Measurements from ENCODE around the gene EIF3A. TPM values are rescaled to one million over a fixed set of nuclear protein-coding genes. Genes with fewer than 3 reads are reported as not detected.

The EIF3A gene
- total and polyA plus RNA-seq, 2 donors (not counting 1 experiment from before 2014, with no cell fraction given), result 39.9 to 112 TPM

- Histone ChIP-seq H3K4me1 (ENCODE audit: control insufficient read depth, extremely low read depth, insufficient read depth, low read length) (no peaks in the 10 kb centered on the region), H3K4me3 (replicated peaks in 1 of 4; ENCODE audit: control extremely low read depth in 1 of 4, insufficient read depth in 1 of 4, low read depth in 3 of 4, low read length in 4 of 4) (no peak overlapping the region), H3K27me3 (ENCODE audit: control insufficient read depth, insufficient read depth, low read length) (no peaks in the 10 kb centered on the region), H3K9ac (ENCODE audit: insufficient read depth, low read length) (no peak overlapping the region), H4K20me1 (ENCODE audit: control insufficient read depth, extremely low read depth, insufficient read depth, low read length) (no peaks in the 10 kb centered on the region), H3K4me2 (ENCODE audit: extremely low read depth, insufficient read depth, low read length) (no peak overlapping the region), H3K27ac (ENCODE audit: insufficient read depth, low read length) (no peak overlapping the region), H3K79me2 (ENCODE audit: control insufficient read depth, insufficient read depth, low read length) (peaks cover 33% of the 10 kb centered on the region), H2AFZ (ENCODE audit: low read length) (no peak overlapping the region), H3K9me3 (ENCODE audit: control insufficient read depth, insufficient read depth, low read depth, low read length) (no peaks in the 10 kb centered on the region), H3K36me3 (ENCODE audit: control insufficient read depth, insufficient read depth, low read length) (peaks cover 19% of the 10 kb centered on the region)
- no peak for TF ChIP-seq EZH2 (IDR thresholded peaks at IDR 0.05; ENCODE audit: low read length, missing control alignments)
- TF ChIP-seq, protein P1, sequence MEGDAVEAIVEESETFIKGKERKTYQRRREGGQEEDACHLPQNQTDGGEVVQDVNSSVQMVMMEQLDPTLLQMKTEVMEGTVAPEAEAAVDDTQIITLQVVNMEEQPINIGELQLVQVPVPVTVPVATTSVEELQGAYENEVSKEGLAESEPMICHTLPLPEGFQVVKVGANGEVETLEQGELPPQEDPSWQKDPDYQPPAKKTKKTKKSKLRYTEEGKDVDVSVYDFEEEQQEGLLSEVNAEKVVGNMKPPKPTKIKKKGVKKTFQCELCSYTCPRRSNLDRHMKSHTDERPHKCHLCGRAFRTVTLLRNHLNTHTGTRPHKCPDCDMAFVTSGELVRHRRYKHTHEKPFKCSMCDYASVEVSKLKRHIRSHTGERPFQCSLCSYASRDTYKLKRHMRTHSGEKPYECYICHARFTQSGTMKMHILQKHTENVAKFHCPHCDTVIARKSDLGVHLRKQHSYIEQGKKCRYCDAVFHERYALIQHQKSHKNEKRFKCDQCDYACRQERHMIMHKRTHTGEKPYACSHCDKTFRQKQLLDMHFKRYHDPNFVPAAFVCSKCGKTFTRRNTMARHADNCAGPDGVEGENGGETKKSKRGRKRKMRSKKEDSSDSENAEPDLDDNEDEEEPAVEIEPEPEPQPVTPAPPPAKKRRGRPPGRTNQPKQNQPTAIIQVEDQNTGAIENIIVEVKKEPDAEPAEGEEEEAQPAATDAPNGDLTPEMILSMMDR (conservative IDR thresholded peaks at IDR 0.05 in 1 of 2, IDR thresholded peaks at IDR 0.05 in 1 of 2; ENCODE audit: low read depth in 1 of 2, low read length in 2 of 2), result no peak
- no peak for DNase-seq (ENCODE audit: low read depth in 2 of 2)
These were observed 38.4 kb downstream of the EIF3A start for GRCh38 chr10:119042169-119042568.

- Histone ChIP-seq H3K4me3 (replicated peaks in 1 of 4; ENCODE audit: control extremely low read depth in 1 of 4, insufficient read depth in 1 of 4, low read depth in 3 of 4, low read length in 4 of 4) (no peak overlapping the region), H3K4me1 (ENCODE audit: control insufficient read depth, extremely low read depth, insufficient read depth, low read length) (no peaks in the 10 kb centered on the region), H3K27ac (ENCODE audit: insufficient read depth, low read length) (no peak overlapping the region), H3K4me2 (ENCODE audit: extremely low read depth, insufficient read depth, low read length) (no peak overlapping the region), H3K36me3 (ENCODE audit: control insufficient read depth, insufficient read depth, low read length) (peaks cover 22% of the 10 kb centered on the region), H3K9ac (ENCODE audit: insufficient read depth, low read length) (no peak overlapping the region), H3K27me3 (ENCODE audit: control insufficient read depth, insufficient read depth, low read length) (no peaks in the 10 kb centered on the region), H3K9me3 (ENCODE audit: control insufficient read depth, insufficient read depth, low read depth, low read length) (no peaks in the 10 kb centered on the region), H4K20me1 (ENCODE audit: control insufficient read depth, extremely low read depth, insufficient read depth, low read length) (no peaks in the 10 kb centered on the region), H2AFZ (ENCODE audit: low read length) (no peak overlapping the region), H3K79me2 (ENCODE audit: control insufficient read depth, insufficient read depth, low read length) (peaks cover 30% of the 10 kb centered on the region)
- DNase-seq (ENCODE audit: low read depth in 2 of 2), result no peak
- TF ChIP-seq, protein P1 (conservative IDR thresholded peaks at IDR 0.05 in 1 of 2, IDR thresholded peaks at IDR 0.05 in 1 of 2; ENCODE audit: low read depth in 1 of 2, low read length in 2 of 2), result no peak
- no peak for TF ChIP-seq EZH2 (IDR thresholded peaks at IDR 0.05; ENCODE audit: low read length, missing control alignments)
These were observed 39.3 kb downstream of the EIF3A start for GRCh38 chr10:119041326-119041725.

- H3K4me3 ChIP-seq (replicated peaks in 1 of 4; ENCODE audit: control extremely low read depth in 1 of 4, insufficient read depth in 1 of 4, low read depth in 3 of 4, low read length in 4 of 4), result no peak overlapping the region
- no peak overlapping the region for H3K4me2 ChIP-seq (ENCODE audit: extremely low read depth, insufficient read depth, low read length)
- H3K36me3 ChIP-seq (ENCODE audit: control insufficient read depth, insufficient read depth, low read length), result peaks cover 23% of the 10 kb centered on the region
- DNase-seq (ENCODE audit: low read depth in 2 of 2), result no peak
- H3K27me3 ChIP-seq (ENCODE audit: control insufficient read depth, insufficient read depth, low read length), result no peaks in the 10 kb centered on the region
- no peaks in the 10 kb centered on the region for H3K4me1 ChIP-seq (ENCODE audit: control insufficient read depth, extremely low read depth, insufficient read depth, low read length)
- no peak overlapping the region for H2AFZ ChIP-seq (ENCODE audit: low read length)
- H3K9me3 ChIP-seq (ENCODE audit: control insufficient read depth, insufficient read depth, low read depth, low read length), result no peaks in the 10 kb centered on the region
- H3K79me2 ChIP-seq (ENCODE audit: control insufficient read depth, insufficient read depth, low read length), result peaks cover 18% of the 10 kb centered on the region
- no peak overlapping the region for H3K9ac ChIP-seq (ENCODE audit: insufficient read depth, low read length)
- TF ChIP-seq, protein P1 (conservative IDR thresholded peaks at IDR 0.05 in 1 of 2, IDR thresholded peaks at IDR 0.05 in 1 of 2; ENCODE audit: low read depth in 1 of 2, low read length in 2 of 2), result no peak
- no peak for TF ChIP-seq EZH2 (IDR thresholded peaks at IDR 0.05; ENCODE audit: low read length, missing control alignments)
- no peak overlapping the region for H3K27ac ChIP-seq (ENCODE audit: insufficient read depth, low read length)
- H4K20me1 ChIP-seq (ENCODE audit: control insufficient read depth, extremely low read depth, insufficient read depth, low read length), result no peaks in the 10 kb centered on the region
These were observed 41.5 kb downstream of the EIF3A start for GRCh38 chr10:119039161-119039560.

All from fibroblast of lung (primary cell).